Glutamatergic neuron (in vitro differentiated cells): ENCODE measurements around the gene ZNF766. TPM values are rescaled to one million over a fixed set of nuclear protein-coding genes. Genes with fewer than 3 reads are reported as not detected.
A peak's percentile ranks its signal among the peaks of the same experiment; 100 is the strongest.

ENCODE experiments used
- DNase-seq: peaks from one replicate; pipeline ENCODE4 v3.0.0; 2022
- H3K27ac Mint-ChIP-seq: one replicate; pipeline ENCODE4 v1.8.0; 2020; ENCODE audit warnings: mild to moderate bottlenecking, mixed read lengths, inconsistent platforms; ENCODE audit not compliant: unreplicated experiment
- H3K27me3 Mint-ChIP-seq: one replicate; pipeline ENCODE4 v1.8.0; 2020; ENCODE audit warnings: mild to moderate bottlenecking, moderate library complexity, mixed read lengths, inconsistent platforms; ENCODE audit not compliant: unreplicated experiment
- H3K36me3 Mint-ChIP-seq: one replicate; pipeline ENCODE4 v1.8.0; 2020; ENCODE audit warnings: mild to moderate bottlenecking, mixed read lengths, inconsistent platforms; ENCODE audit not compliant: unreplicated experiment
- H3K4me1 Mint-ChIP-seq: one replicate; pipeline ENCODE4 v1.8.0; 2020; ENCODE audit warnings: mild to moderate bottlenecking, low read depth, mixed read lengths, inconsistent platforms; ENCODE audit not compliant: unreplicated experiment
- H3K4me3 Mint-ChIP-seq: one replicate; pipeline ENCODE4 v1.8.0; 2020; ENCODE audit warnings: mild to moderate bottlenecking, mixed read lengths, inconsistent platforms; ENCODE audit not compliant: unreplicated experiment
- H3K9me3 Mint-ChIP-seq: one replicate; pipeline ENCODE4 v1.8.0; 2020; ENCODE audit warnings: mild to moderate bottlenecking, moderate library complexity, mixed read lengths, inconsistent platforms; ENCODE audit not compliant: unreplicated experiment
- long read RNA-seq: library from polyadenylated mRNA; unstranded; transcript quantifications from one replicate; pipeline ENCODE4 v2.0.0, GENCODE V29; 2020; ENCODE audit not compliant: unreplicated experiment
- total RNA-seq: library from RNA; stranded (reverse); fragmentation: NEBNext Ultra II Directional; extraction: Animal tissue kit (Norgen Biotek cat#: 25700); gene quantifications from one replicate; pipeline ENCODE4 v1.2.1, GENCODE V29; 2021; ENCODE audit not compliant: unreplicated experiment
- TF ChIP-seq, protein P1 (sequence below): fragments of 200-600 bp; sonication (generic); IDR thresholded peaks from one replicate; pipeline ENCODE4 v1.5.0; 2021; ENCODE audit not compliant: partially characterized antibody, unreplicated experiment

Gene ZNF766
- 29.9 TPM for total RNA-seq
- long read RNA-seq, full-length matches to known transcripts, result 18 of 25 reads
- long read RNA-seq, partial matches to known transcripts, result 2 of 25 reads
- long read RNA-seq, other reads (novel, unspliced or antisense), result 5 of 25 reads

DNA sequence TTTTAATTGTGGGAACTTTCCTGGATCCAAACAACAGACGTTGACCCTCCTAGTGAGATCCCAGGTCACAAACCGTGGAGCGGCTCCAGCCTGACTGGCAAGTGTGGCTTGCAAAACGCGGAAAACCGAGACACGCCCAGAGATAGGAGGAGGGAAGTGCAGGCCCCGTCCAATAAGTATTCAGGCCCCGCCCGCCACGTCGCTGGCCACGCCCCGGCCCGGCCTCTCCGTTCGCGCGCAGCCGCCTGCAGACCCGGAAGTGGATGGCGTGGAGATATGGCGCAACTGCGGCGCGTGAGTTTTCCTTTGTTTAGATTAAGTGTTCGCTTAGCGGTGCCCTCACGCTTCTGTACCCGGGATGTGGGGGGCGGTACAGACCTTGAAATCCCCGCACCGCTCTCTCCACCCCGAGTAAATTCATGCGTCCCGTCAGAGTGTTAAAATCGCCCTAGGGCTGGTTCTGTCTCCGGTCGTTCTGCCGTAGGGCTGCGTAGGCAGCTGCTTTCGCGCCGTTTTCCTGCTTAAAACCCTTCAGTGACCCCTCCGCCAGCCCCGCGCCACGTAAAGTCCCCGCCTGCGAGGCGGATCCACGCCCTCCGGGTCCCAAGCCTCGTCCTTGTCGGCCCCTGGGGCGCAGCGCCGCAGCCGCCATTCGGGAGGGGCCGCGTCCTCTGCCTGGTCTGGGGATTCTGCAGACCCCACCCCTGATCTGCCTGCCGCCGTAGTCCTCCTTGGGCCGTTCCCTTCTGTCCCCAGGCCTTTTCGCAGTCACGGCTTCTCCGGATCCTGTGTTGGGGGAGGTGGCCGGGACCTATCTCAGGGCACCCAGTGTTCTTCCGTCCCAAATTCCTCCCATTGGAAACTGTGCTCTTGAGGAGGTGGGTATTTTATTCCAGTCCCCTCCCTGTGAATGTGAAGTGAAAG is at the start of gene ZNF766:
ZNF766 (plus strand) TSS at position 250 of the 924 bp plus-strand sequence; CDS start at position 277, 27 bp downstream.
- peaks cover 11% of the 10 kb centered on the region for H3K9me3 Mint-ChIP-seq
- peaks cover 8% of the 10 kb centered on the region for H3K27me3 Mint-ChIP-seq
- TF ChIP-seq, protein P1, sequence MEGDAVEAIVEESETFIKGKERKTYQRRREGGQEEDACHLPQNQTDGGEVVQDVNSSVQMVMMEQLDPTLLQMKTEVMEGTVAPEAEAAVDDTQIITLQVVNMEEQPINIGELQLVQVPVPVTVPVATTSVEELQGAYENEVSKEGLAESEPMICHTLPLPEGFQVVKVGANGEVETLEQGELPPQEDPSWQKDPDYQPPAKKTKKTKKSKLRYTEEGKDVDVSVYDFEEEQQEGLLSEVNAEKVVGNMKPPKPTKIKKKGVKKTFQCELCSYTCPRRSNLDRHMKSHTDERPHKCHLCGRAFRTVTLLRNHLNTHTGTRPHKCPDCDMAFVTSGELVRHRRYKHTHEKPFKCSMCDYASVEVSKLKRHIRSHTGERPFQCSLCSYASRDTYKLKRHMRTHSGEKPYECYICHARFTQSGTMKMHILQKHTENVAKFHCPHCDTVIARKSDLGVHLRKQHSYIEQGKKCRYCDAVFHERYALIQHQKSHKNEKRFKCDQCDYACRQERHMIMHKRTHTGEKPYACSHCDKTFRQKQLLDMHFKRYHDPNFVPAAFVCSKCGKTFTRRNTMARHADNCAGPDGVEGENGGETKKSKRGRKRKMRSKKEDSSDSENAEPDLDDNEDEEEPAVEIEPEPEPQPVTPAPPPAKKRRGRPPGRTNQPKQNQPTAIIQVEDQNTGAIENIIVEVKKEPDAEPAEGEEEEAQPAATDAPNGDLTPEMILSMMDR, result peak; percentile 10
- peaks cover 4% of the 10 kb centered on the region for H3K4me1 Mint-ChIP-seq
- peak within 1 kb of the TSS; percentile 96 for H3K4me3 Mint-ChIP-seq
- H3K36me3 Mint-ChIP-seq, result peaks cover 31% of the 10 kb centered on the region
- H3K27ac Mint-ChIP-seq, result peak within 1 kb of the TSS; percentile 98
- DNase-seq, result peak; percentile 99

DNA sequence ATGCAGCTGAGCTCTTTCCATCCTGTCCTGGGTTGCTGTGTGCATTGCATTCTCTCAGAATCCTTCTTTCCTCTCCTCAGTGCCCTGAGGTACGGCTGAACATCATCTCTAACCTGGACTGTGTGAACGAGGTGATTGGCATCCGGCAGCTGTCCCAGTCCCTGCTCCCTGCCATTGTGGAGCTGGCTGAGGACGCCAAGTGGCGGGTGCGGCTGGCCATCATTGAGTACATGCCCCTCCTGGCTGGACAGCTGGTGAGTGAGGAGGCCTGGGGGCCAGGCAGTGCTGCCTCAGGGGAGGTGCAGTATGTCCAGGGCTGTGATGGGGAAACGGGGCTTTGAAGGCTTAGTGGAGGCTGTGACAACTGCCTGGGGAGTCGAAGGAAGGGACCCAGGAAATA is 49.8 kb upstream of the ZNF766 start:
- Mint-ChIP-seq H3K9me3 (peaks cover 9% of the 10 kb centered on the region), H3K4me3 (peak overlapping the region; percentile 74), H3K36me3 (peaks cover 18% of the 10 kb centered on the region), H3K27ac (peak overlapping the region; percentile 92), H3K4me1 (peaks cover 23% of the 10 kb centered on the region), H3K27me3 (peaks cover 5% of the 10 kb centered on the region)
- TF ChIP-seq, protein P1, result no peak
- DNase-seq, result peak; percentile 34

DNA sequence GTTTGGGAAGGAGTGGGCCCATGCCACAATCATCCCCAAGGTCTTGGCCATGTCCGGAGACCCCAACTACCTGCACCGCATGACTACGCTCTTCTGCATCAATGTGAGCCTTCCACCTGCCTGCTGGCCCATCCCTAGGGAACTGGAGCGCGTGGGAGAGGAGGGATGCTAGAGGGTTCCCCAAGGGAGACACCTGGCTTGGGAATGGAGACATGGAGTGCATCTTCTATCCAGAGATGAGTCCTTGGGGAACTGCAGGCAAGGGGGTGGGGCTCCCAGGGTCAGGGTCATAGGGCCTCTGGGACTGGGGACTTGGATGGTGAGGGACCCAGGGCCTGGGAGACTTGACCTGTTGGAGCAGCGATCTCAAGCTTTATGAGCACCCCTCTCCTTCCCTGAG is 48.4 kb upstream of the ZNF766 start:
- peaks cover 5% of the 10 kb centered on the region for H3K27me3 Mint-ChIP-seq
- peaks cover 19% of the 10 kb centered on the region for H3K36me3 Mint-ChIP-seq
- H3K4me1 Mint-ChIP-seq, result peaks cover 23% of the 10 kb centered on the region
- H3K9me3 Mint-ChIP-seq, result peaks cover 9% of the 10 kb centered on the region
- H3K27ac Mint-ChIP-seq, result peak overlapping the region; percentile 72
- no peak for DNase-seq
- TF ChIP-seq, protein P1, result no peak
- H3K4me3 Mint-ChIP-seq, result no peak overlapping the region

DNA sequence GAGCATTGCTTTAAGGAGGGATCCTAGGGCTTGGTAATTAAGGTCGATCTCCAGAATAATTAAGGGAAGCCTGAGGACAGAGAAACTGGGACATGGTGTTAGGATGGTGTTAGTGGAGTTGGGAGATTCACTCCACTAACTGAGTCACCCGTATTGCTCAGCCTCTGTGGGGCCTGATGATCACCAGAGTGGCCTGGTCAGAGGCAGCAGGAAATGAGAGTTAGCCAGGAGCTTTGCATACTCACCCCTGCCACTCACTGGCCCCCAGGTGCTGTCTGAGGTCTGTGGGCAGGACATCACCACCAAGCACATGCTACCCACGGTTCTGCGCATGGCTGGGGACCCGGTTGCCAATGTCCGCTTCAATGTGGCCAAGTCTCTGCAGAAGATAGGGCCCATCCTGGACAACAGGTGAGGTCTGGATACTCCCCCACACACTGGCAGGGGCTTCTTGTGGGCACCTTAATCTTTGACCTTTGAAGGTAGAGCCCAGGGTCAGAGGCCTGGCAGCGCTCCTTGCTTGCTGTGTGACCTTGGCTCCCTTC is 47.5 kb upstream of the ZNF766 start:
- no peak overlapping the region for H3K4me3 Mint-ChIP-seq
- no peak for DNase-seq
- H3K36me3 Mint-ChIP-seq, result peaks cover 26% of the 10 kb centered on the region
- peaks cover 10% of the 10 kb centered on the region for H3K9me3 Mint-ChIP-seq
- peaks cover 28% of the 10 kb centered on the region for H3K4me1 Mint-ChIP-seq
- peaks cover 5% of the 10 kb centered on the region for H3K27me3 Mint-ChIP-seq
- no peak overlapping the region for H3K27ac Mint-ChIP-seq
- TF ChIP-seq, protein P1, result no peak
